ENCODE data around the gene ZAP70. TPM values are rescaled to one million over a fixed set of nuclear protein-coding genes. Genes with fewer than 3 reads are reported as not detected.

The ZAP70 gene
- total and polyA plus RNA-seq, 2 of the 13 experiments (the other 11 are each of a cell fraction or from before 2014, with no cell fraction given), result 0.51 to 4.0 TPM

DNA sequence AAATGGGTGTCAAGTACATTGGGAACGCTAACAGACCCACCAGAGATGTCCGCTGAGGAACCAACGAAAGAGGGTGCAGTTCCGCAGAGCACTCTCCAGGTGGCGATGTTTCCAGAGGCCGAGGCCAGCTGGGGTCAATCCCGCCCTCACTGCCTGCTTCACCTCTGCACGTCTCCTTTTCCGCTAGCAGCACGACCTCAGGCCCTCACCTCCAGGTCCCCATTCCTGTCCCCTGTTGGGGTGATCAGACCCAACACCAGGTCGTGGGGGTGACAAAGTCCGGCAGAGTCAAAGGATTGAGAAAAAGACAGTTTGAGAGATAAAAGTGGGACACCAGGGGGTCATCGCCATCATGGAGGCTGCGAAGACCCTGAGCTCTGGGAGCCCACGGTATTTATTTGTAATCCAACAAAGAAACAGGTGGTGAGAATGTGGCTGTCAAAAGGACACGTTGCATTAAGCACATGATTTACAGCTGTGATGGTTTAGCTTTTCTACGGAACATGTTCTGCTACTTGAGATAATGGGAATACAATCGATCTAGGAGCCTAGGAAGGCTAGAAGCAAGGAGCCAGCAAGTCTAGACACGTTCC, 27.3 kb downstream of the ZAP70 start (continued):
- TF ChIP-seq ZNF446 (CRISPR knock-in tag; IDR thresholded peaks at IDR 0.05) (no peak), NRL (CRISPR knock-in tag; IDR thresholded peaks at IDR 0.05; ENCODE audit: borderline replicate concordance) (0 out of 2 replicates have a peak, but pooled peaks have one; percentile 24), ASH2L (IDR thresholded peaks at IDR 0.05; ENCODE audit: insufficient read length, low read depth, low read length) (no peak), ZNF256 (CRISPR knock-in tag; conservative IDR thresholded peaks at IDR 0.05) (no peak), PRDM4 (CRISPR knock-in tag; IDR thresholded peaks at IDR 0.05; ENCODE audit: borderline replicate concordance) (no peak), LCORL (IDR thresholded peaks at IDR 0.05) (no peak), LCORL (CRISPR knock-in tag; IDR thresholded peaks at IDR 0.05) (peak; percentile 43; the same call in 1 of the 2 replicates), ZFP36 (IDR thresholded peaks at IDR 0.05; ENCODE audit: borderline replicate concordance, low read depth, low read length, partially characterized antibody) (no peak), SALL1 (CRISPR knock-in tag; IDR thresholded peaks at IDR 0.05) (peak; percentile 40; the same call in 1 of the 2 replicates), ZNF331 (CRISPR knock-in tag; IDR thresholded peaks at IDR 0.05) (peak; percentile 45; the same call in 1 of the 2 replicates), TFAP4 (IDR thresholded peaks at IDR 0.05; ENCODE audit: borderline replicate concordance, low read depth) (peak; percentile 88; the same call in 1 of the 2 replicates), THAP9 (CRISPR knock-in tag; IDR thresholded peaks at IDR 0.05; ENCODE audit: borderline replicate concordance) (no peak), ZNF530 (CRISPR knock-in tag; IDR thresholded peaks at IDR 0.05; ENCODE audit: low read depth) (no peak), CENPT (CRISPR knock-in tag; IDR thresholded peaks at IDR 0.05; ENCODE audit: low read depth) (no peak), ZNF605 (CRISPR knock-in tag; IDR thresholded peaks at IDR 0.05) (no peak), ZNF180 (CRISPR knock-in tag; IDR thresholded peaks at IDR 0.05; ENCODE audit: borderline replicate concordance, low read depth) (no peak), FOSL2 (CRISPR knock-in tag; IDR thresholded peaks at IDR 0.05) (peak; percentile 31; the same call in 1 of the 2 replicates), HDAC2 (CRISPR knock-in tag; IDR thresholded peaks at IDR 0.05) (0 out of 2 replicates have a peak, but pooled peaks have one; percentile 36), ZNF891 (CRISPR knock-in tag; IDR thresholded peaks at IDR 0.05) (no peak), PHF20 (CRISPR knock-in tag; IDR thresholded peaks at IDR 0.05) (no peak), ZNF138 (CRISPR knock-in tag; IDR thresholded peaks at IDR 0.05; ENCODE audit: low read depth) (0 out of 2 replicates have a peak, but pooled peaks have one; percentile 51), ETV6 (CRISPR knock-in tag; conservative IDR thresholded peaks at IDR 0.05) (no peak)
- TF ChIP-seq, protein P1, sequence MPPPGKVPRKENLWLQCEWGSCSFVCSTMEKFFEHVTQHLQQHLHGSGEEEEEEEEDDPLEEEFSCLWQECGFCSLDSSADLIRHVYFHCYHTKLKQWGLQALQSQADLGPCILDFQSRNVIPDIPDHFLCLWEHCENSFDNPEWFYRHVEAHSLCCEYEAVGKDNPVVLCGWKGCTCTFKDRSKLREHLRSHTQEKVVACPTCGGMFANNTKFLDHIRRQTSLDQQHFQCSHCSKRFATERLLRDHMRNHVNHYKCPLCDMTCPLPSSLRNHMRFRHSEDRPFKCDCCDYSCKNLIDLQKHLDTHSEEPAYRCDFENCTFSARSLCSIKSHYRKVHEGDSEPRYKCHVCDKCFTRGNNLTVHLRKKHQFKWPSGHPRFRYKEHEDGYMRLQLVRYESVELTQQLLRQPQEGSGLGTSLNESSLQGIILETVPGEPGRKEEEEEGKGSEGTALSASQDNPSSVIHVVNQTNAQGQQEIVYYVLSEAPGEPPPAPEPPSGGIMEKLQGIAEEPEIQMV (CRISPR knock-in tag; IDR thresholded peaks at IDR 0.05; ENCODE audit: low read depth), result no peak
